ENCODE measurements around the gene CLDN9.

CLDN9 gene

GRCh38 chr16:2985893-2986355, 26.8 kb upstream of the CLDN9 start:
- in situ Hi-C loops (cut with HindIII; ENCODE audit: low sequenced_read_pairs), result no loop called here
- no peak overlapping the region for H3K4me3 ChIP-seq (ENCODE audit: low read depth, low read length)
- DNase-seq (ENCODE audit: low read depth), result no peak
- TF ChIP-seq, protein P1, sequence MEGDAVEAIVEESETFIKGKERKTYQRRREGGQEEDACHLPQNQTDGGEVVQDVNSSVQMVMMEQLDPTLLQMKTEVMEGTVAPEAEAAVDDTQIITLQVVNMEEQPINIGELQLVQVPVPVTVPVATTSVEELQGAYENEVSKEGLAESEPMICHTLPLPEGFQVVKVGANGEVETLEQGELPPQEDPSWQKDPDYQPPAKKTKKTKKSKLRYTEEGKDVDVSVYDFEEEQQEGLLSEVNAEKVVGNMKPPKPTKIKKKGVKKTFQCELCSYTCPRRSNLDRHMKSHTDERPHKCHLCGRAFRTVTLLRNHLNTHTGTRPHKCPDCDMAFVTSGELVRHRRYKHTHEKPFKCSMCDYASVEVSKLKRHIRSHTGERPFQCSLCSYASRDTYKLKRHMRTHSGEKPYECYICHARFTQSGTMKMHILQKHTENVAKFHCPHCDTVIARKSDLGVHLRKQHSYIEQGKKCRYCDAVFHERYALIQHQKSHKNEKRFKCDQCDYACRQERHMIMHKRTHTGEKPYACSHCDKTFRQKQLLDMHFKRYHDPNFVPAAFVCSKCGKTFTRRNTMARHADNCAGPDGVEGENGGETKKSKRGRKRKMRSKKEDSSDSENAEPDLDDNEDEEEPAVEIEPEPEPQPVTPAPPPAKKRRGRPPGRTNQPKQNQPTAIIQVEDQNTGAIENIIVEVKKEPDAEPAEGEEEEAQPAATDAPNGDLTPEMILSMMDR (IDR thresholded peaks at IDR 0.05; ENCODE audit: low read depth, low read length, missing control alignments), result no peak

GRCh38 chr16:2986623-2987188, 26.0 kb upstream of the CLDN9 start:
- in situ Hi-C loops (cut with HindIII; ENCODE audit: low sequenced_read_pairs), result no loop called here
- TF ChIP-seq, protein P1 (IDR thresholded peaks at IDR 0.05; ENCODE audit: low read depth, low read length, missing control alignments), result no peak
- no peak overlapping the region for H3K4me3 ChIP-seq (ENCODE audit: low read depth, low read length)
- no peak for DNase-seq (ENCODE audit: low read depth)

- in situ Hi-C loops (cut with HindIII; ENCODE audit: low sequenced_read_pairs), result no loop called here
Observed at GRCh38 chr16:2987286-2987685, 25.4 kb upstream of the CLDN9 start.

DNA sequence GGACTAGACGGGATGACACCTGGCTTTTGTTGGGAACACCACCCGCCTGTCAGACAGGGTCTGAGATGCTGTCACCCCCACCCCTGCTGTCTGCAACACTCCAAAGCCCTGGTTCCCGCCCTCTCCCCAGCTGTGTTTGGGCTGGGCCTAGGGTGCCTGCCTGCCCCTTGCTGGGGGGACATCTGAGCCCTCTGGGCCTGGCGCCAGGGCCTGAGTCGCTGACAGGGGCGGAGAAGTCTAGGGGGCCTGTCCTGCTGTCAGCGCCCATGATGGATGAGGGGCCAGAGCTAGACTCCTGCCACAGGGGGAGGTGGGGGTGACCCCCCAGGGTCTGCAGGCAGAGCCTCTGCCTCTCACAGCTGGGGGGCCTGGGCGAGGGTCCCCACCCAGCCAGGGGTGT, 24.9 kb upstream of the CLDN9 start:
- no peak for DNase-seq (ENCODE audit: low read depth)
- H3K4me3 ChIP-seq (ENCODE audit: low read depth, low read length), result no peak overlapping the region
- TF ChIP-seq, protein P1 (IDR thresholded peaks at IDR 0.05; ENCODE audit: low read depth, low read length, missing control alignments), result no peak
- in situ Hi-C loops (cut with HindIII; ENCODE audit: low sequenced_read_pairs), result no loop called here

More at GRCh38 chr16:2987286-2987685, 25.4 kb upstream of the CLDN9 start:
- TF ChIP-seq, protein P1 (IDR thresholded peaks at IDR 0.05; ENCODE audit: low read depth, low read length, missing control alignments), result no peak
- DNase-seq (ENCODE audit: low read depth), result no peak
- no peak overlapping the region for H3K4me3 ChIP-seq (ENCODE audit: low read depth, low read length)

GRCh38 chr16:2988590-2989099, 24.1 kb upstream of the CLDN9 start:
- TF ChIP-seq, protein P1 (IDR thresholded peaks at IDR 0.05; ENCODE audit: low read depth, low read length, missing control alignments), result no peak
- no peak overlapping the region for H3K4me3 ChIP-seq (ENCODE audit: low read depth, low read length)
- in situ Hi-C loops (cut with HindIII; ENCODE audit: low sequenced_read_pairs), result no loop called here
- no peak for DNase-seq (ENCODE audit: low read depth)

DNA sequence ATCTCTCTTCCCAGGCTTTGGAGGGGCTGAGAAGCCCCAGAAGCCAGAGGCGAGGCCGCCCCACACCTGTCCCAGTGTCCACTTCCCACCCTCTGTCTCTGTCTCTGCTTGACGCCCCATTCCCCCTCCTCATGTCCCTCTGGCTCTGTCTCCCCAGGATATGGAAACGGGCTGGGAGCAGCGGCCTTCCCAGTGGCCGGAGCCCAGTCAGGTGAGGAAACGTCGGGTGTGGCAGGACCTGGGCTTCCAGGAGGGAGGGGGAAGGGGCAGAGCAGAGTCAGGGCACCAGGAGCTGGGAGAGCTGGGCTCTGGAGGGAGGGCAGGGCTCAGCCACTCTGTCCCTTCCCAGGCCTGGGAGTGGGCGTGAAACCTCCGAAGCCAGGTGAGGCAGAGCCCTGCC, 21.8 kb upstream of the CLDN9 start:
- no peak for DNase-seq (ENCODE audit: low read depth)
- H3K4me3 ChIP-seq (ENCODE audit: low read depth, low read length), result no peak overlapping the region
- in situ Hi-C loops (cut with HindIII; ENCODE audit: low sequenced_read_pairs), result no loop called here
- TF ChIP-seq, protein P1 (IDR thresholded peaks at IDR 0.05; ENCODE audit: low read depth, low read length, missing control alignments), result no peak
